K562 (cell line): ENCODE measurements around the gene FAM20B. TPM values are rescaled to one million over a fixed set of nuclear protein-coding genes. Genes with fewer than 3 reads are reported as not detected.
A peak's percentile ranks its signal among the peaks of the same experiment; 100 is the strongest.

Experiments used
- CSDE1 ChIP-seq, 2 experiments: fragments of 450-650 bp; IDR thresholded peaks; 2 replicates each; pipeline ENCODE4 v1.6.1; 2016; ENCODE audit warnings: mild to moderate bottlenecking in 1 of 2
- ETV5 ChIP-seq: sonication (generic); formaldehyde crosslinking; IDR thresholded peaks from 2 replicates; pipeline ENCODE4 v1.4.0; 2020; ENCODE audit warnings: low read depth, mild to moderate bottlenecking, missing genetic modification reagents
- HDAC1 ChIP-seq, 2 experiments: fragments of 450-650 bp; IDR thresholded peaks; 2 replicates each; pipeline ENCODE4 v1.6.1; 2016 to 2017; ENCODE audit warnings: inconsistent platforms in 1 of 2, mild to moderate bottlenecking in 1 of 2, moderate library complexity in 1 of 2
- KLF16 ChIP-seq: IDR thresholded peaks from 2 replicates; pipeline ENCODE4 v1.6.1; 2016; ENCODE audit warnings: antibody characterized with exemption
- PCBP2 ChIP-seq: fragments of 200-400 bp; formaldehyde crosslinking; IDR thresholded peaks from 2 replicates; pipeline ENCODE4 v1.6.1; 2018; ENCODE audit warnings: low read length, low read depth, mild to moderate bottlenecking, moderate library complexity; ENCODE audit not compliant: poor library complexity, severe bottlenecking
- TCF7 ChIP-seq: sonication (generic); IDR thresholded peaks from 2 replicates; pipeline ENCODE4 v1.6.1; 2016; ENCODE audit warnings: antibody characterized with exemption, borderline replicate concordance
- THRB ChIP-seq: fragments of 450-650 bp; formaldehyde crosslinking; conservative IDR thresholded peaks from 2 replicates; pipeline ENCODE4 v1.4.0; 2022; ENCODE audit warnings: mild to moderate bottlenecking, missing genetic modification characterization
- ZBTB11 ChIP-seq, 3 experiments: fragments of 200-800 bp in 1 of 3; fragments of 250-450 bp in 1 of 3; fragments of 450-650 bp in 1 of 3; sonication (Bioruptor Pico) in 1 of 3; sonication (Bioruptor generic) in 1 of 3; formaldehyde crosslinking in 1 of 3; IDR thresholded peaks; 2 replicates each; pipeline versions ENCODE4 v1.6.1 to v1.8.0; 2016 to 2022; ENCODE audit warnings: mild to moderate bottlenecking in 2 of 3, missing genetic modification characterization in 2 of 3, missing compliant biosample characterization in 1 of 3, moderate library complexity in 1 of 3
- ZNF197 ChIP-seq: fragments of 200-800 bp; sonication (Bioruptor generic); IDR thresholded peaks from 2 replicates; pipeline ENCODE4 v1.6.1; 2016; ENCODE audit warnings: low read depth, missing genetic modification characterization, missing compliant biosample characterization
- ZNF696 ChIP-seq: fragments of 250-450 bp; sonication (Bioruptor Pico); conservative IDR thresholded peaks from 2 replicates; pipeline ENCODE4 v1.4.0; 2020; ENCODE audit warnings: mild to moderate bottlenecking, moderate library complexity
- polyA plus RNA-seq, 8 experiments: library from polyadenylated mRNA; depleted of rRNA in 4 of 8; stranded (reverse) in 5 of 8; unstranded in 3 of 8; fragments of >200 nt; fragmentation: Nextera tagmentation in 2 of 8; fragmentation: Illumina TruSeq in 1 of 8; extraction: Ambion mirVana in 2 of 8; extraction: Trizol in 1 of 8; gene quantifications; 2 replicates each; pipeline versions ENCODE4 v1.2.1 to v1.2.3, GENCODE V29; 2011 to 2014; ENCODE audit warnings: inconsistent platforms in 1 of 8, missing spikeins in 1 of 8
- total RNA-seq, 7 experiments: library from RNA; depleted of rRNA in 6 of 7; stranded (reverse); fragments of >200 nt in 6 of 7; fragmentation: Illumina TruSeq in 2 of 7; extraction: Trizol in 2 of 7; gene quantifications; 2 replicates each; pipeline versions ENCODE4 v1.2.1 to v1.2.3, GENCODE V29; 2011 to 2021; ENCODE audit warnings: low replicate concordance in 1 of 7
- TF ChIP-seq, protein P1 (sequence below): fragments of 450-650 bp; formaldehyde crosslinking; IDR thresholded peaks from 2 replicates; pipeline ENCODE4 v1.4.0; 2022; ENCODE audit warnings: missing genetic modification characterization
- TF ChIP-seq, protein P2 (sequence below), 3 experiments: IDR thresholded peaks in 2 of 3; conservative IDR thresholded peaks in 1 of 3; 2 replicates each; pipeline ENCODE4 v1.5.1; 2011 to 2012; ENCODE audit warnings: low read length in 3 of 3, mild to moderate bottlenecking in 3 of 3, control low read depth in 2 of 3, improper control_type of control experiment in 1 of 3, inconsistent platforms in 1 of 3, low read depth in 1 of 3, mixed read lengths in 1 of 3, moderate library complexity in 1 of 3; ENCODE audit not compliant: insufficient read depth in 2 of 3
- TF ChIP-seq, protein P3 (sequence below): sonication (generic); formaldehyde crosslinking; IDR thresholded peaks from 2 replicates; pipeline ENCODE4 v1.8.1; 2023; ENCODE audit warnings: mild to moderate bottlenecking, missing genetic modification reagents
- TF ChIP-seq, protein P4 (sequence below): fragments of 250-450 bp; sonication (Bioruptor Pico); IDR thresholded peaks from 2 replicates; pipeline ENCODE4 v1.9.0; 2021; ENCODE audit warnings: mild to moderate bottlenecking

FAM20B gene
- total and polyA plus RNA-seq, 9 of the 15 experiments (the other 6 are each of a cell fraction or from before 2014, with no cell fraction given): 7.2 to 67.5 (median 42.9) TPM

DNA sequence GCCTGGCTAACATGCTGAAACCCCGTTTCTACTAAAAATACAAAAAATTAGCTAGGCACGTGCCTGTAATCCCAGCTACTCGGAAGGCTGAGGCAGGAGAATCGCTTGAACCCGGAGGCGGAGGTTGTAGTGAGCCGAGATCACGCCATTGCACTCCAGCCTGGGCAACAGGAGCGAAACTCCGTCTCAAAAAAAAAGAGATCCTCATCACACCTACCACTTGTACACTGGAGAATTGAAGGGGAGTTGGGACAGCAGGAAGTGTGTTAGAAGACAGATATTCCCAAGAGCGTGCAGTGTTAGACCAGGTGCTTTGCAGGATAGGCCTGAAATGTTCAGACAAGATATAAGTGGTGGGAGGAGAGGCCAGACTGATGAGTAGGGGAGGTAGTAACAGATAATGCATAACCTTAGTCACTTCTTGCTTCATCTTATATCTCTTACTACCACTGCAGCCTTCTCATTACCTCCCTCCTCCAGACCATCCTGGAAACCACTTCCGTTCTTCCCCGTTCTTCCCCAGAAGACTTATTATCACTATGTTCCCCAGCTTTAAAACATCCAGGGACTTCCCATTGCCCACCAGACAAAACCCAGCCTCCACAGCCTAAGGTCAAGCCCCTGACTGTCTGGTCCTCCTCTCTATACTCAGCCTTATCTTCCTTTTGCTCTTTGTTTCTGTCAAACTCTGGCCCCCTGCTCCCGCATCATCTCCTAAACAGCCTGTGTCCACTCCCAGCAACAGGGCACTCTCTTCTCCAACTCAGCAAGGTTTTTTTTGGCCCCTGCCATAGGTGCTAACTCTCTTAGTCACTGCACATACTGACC is 21.3 kb downstream of the FAM20B start (continued):
- peak; percentile 97 for TF ChIP-seq ZNF197 (CRISPR knock-in tag)
- TF ChIP-seq HDAC1 (IDR thresholded peaks at IDR 0.05): peak; percentile 59 to 99; a peak in 3 of 4 replicates
- 0 out of 2 replicates have a peak, but pooled peaks have one; percentile 1 for TF ChIP-seq ZNF696 (CRISPR knock-in tag)
- TF ChIP-seq ZBTB11 (CRISPR knock-in tag; IDR thresholded peaks at IDR 0.05): peak in 1 of 3 experiments; percentile 90; a peak in 2 of 6 replicates
- TF ChIP-seq THRB (CRISPR knock-in tag): peak; percentile 92
- peak; percentile 100 for TF ChIP-seq KLF16
- TF ChIP-seq, protein P1, sequence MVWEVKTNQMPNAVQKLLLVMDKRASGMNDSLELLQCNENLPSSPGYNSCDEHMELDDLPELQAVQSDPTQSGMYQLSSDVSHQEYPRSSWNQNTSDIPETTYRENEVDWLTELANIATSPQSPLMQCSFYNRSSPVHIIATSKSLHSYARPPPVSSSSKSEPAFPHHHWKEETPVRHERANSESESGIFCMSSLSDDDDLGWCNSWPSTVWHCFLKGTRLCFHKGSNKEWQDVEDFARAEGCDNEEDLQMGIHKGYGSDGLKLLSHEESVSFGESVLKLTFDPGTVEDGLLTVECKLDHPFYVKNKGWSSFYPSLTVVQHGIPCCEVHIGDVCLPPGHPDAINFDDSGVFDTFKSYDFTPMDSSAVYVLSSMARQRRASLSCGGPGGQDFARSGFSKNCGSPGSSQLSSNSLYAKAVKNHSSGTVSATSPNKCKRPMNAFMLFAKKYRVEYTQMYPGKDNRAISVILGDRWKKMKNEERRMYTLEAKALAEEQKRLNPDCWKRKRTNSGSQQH (CRISPR knock-in tag): peak; percentile 84
- TF ChIP-seq, protein P2, sequence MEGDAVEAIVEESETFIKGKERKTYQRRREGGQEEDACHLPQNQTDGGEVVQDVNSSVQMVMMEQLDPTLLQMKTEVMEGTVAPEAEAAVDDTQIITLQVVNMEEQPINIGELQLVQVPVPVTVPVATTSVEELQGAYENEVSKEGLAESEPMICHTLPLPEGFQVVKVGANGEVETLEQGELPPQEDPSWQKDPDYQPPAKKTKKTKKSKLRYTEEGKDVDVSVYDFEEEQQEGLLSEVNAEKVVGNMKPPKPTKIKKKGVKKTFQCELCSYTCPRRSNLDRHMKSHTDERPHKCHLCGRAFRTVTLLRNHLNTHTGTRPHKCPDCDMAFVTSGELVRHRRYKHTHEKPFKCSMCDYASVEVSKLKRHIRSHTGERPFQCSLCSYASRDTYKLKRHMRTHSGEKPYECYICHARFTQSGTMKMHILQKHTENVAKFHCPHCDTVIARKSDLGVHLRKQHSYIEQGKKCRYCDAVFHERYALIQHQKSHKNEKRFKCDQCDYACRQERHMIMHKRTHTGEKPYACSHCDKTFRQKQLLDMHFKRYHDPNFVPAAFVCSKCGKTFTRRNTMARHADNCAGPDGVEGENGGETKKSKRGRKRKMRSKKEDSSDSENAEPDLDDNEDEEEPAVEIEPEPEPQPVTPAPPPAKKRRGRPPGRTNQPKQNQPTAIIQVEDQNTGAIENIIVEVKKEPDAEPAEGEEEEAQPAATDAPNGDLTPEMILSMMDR (IDR thresholded peaks at IDR 0.05 in 2 of 3, conservative IDR thresholded peaks at IDR 0.05 in 1 of 3; ENCODE audit: insufficient read depth in 2 of 3, low read depth in 1 of 3, low read length in 3 of 3): no peak
- TF ChIP-seq PCBP2: no peak
- TF ChIP-seq CSDE1 (IDR thresholded peaks at IDR 0.05): peak in 1 of 2 experiments; percentile 12; a peak in 1 of 4 replicates
- TF ChIP-seq, protein P3, sequence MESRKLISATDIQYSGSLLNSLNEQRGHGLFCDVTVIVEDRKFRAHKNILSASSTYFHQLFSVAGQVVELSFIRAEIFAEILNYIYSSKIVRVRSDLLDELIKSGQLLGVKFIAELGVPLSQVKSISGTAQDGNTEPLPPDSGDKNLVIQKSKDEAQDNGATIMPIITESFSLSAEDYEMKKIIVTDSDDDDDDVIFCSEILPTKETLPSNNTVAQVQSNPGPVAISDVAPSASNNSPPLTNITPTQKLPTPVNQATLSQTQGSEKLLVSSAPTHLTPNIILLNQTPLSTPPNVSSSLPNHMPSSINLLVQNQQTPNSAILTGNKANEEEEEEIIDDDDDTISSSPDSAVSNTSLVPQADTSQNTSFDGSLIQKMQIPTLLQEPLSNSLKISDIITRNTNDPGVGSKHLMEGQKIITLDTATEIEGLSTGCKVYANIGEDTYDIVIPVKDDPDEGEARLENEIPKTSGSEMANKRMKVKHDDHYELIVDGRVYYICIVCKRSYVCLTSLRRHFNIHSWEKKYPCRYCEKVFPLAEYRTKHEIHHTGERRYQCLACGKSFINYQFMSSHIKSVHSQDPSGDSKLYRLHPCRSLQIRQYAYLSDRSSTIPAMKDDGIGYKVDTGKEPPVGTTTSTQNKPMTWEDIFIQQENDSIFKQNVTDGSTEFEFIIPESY (CRISPR knock-in tag): no peak; the same call in 1 of the 2 replicates
- TF ChIP-seq, protein P4, sequence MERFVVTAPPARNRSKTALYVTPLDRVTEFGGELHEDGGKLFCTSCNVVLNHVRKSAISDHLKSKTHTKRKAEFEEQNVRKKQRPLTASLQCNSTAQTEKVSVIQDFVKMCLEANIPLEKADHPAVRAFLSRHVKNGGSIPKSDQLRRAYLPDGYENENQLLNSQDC (CRISPR knock-in tag): 0 out of 2 replicates have a peak, but pooled peaks have one; percentile 15
- peak; percentile 84; the same call in 1 of the 2 replicates for TF ChIP-seq TCF7
- TF ChIP-seq ETV5 (CRISPR knock-in tag): peak; percentile 100
